ENCODE data around the gene PRDX6.
A peak's percentile ranks its signal among the peaks of the same experiment; 100 is the strongest.
"Not testable (repeated sequence)": the region's sequence is repeated elsewhere in the genome, so short reads cannot be mapped to it uniquely, and the experiment has no call there.

The PRDX6 gene, protein sequence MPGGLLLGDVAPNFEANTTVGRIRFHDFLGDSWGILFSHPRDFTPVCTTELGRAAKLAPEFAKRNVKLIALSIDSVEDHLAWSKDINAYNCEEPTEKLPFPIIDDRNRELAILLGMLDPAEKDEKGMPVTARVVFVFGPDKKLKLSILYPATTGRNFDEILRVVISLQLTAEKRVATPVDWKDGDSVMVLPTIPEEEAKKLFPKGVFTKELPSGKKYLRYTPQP

DNA sequence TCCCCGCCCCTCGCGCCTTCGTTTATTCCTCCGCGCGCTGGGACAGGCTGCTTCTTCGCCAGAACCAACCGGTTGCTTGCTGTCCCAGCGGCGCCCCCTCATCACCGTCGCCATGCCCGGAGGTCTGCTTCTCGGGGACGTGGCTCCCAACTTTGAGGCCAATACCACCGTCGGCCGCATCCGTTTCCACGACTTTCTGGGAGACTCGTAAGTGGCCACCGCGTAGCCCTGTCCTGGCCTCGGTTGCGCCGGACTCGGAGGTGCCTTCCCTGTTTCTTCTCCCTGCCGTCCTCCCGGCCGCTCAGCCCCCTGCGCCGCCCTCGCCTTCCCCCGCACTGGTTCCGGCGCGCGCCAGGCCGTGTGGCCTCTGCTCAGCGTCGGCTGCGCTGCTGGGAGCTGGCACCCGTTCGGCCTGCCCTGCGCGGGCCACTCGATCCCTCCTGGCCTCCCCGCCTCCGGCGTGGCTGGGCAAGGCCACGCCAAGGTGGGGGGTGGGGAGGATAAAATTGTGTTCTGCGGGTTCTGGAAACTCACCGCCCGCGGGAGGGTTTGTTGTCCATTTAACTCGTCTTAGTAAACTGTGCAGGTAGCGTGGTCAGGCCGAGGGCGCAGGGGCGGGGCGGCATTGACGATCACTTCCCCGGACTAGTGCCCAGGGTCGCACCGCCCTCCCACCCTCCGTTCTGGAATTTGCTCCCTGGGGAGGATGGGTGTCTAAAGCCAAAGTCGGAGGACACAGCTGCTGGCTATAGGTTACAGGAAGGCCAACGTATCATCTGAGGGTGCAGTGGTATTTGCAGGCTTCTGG, at the start of gene PRDX6:
Gene PRDX6 (plus strand): TSS at position 50 of the 808 bp plus-strand sequence. CDS start 63 bp downstream, at position 113.
- DNase-seq (ENCODE audit: low read depth) = no peak

- DNase-seq (ENCODE audit: low read depth) = peak; percentile 34
Observed at GRCh38 chr1:173429471-173430402, 47.4 kb upstream of the PRDX6 start.

GRCh38 chr1:173430677-173431303, 46.3 kb upstream of the PRDX6 start:
- no peak for DNase-seq (ENCODE audit: low read depth)

DNA sequence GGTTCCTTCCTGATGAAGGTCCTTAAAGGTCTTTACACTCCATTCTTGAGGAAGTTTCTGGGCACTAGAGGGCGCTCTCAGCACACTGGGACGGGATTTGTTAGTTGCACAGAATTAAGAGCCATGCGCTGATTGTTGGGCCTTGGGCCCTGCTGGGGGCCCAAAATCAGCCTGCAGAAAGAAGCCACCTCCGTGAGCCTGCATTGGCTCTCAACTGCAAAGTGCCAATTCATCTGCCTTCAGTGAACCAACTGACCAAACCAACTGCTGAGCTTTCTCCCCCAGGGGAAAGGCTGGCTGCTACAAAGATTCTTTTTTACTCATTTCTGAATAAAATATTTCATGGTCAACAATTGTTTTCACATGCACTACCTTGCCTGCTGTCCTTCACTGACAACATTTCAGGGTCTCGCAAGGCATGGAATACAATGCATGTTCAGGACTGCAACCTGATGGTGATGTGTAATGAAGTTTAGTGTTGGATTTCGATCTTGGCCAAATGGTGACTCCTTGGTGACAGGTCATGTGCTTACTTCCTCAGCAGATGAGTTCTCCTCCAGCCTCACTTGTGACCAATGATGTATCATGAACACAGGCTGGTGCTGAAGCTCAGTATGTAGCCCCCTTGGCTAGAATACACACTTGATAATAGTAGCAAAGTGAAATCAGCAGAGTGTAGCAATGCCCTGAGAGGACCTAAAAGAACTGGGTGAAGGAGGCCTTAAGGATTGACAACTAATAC, 45.7 kb upstream of the PRDX6 start:
- peak; percentile 77 for DNase-seq (ENCODE audit: low read depth)

DNA sequence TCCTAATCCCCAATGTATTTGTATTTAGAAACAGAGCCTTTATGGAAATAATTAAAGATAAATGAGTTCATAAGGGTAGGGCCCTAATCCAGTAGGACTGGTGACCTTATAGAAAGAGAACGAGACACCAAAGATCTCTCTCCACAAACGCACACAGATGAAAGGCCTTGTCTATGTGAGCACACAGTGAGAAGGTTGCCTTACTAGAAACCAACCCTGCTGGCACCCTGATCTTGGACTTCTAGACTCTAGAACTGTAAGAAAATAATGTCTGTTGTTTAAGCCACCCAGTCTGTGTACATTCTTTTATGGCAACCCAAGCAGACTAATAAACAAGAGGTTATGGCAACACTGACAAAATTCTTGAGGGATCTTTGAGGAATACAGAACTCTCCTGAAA, 44.8 kb upstream of the PRDX6 start:
- no peak for DNase-seq (ENCODE audit: low read depth)

- DNase-seq (ENCODE audit: low read depth) = no peak
Observed at GRCh38 chr1:173433751-173434326, 43.3 kb upstream of the PRDX6 start.

DNA sequence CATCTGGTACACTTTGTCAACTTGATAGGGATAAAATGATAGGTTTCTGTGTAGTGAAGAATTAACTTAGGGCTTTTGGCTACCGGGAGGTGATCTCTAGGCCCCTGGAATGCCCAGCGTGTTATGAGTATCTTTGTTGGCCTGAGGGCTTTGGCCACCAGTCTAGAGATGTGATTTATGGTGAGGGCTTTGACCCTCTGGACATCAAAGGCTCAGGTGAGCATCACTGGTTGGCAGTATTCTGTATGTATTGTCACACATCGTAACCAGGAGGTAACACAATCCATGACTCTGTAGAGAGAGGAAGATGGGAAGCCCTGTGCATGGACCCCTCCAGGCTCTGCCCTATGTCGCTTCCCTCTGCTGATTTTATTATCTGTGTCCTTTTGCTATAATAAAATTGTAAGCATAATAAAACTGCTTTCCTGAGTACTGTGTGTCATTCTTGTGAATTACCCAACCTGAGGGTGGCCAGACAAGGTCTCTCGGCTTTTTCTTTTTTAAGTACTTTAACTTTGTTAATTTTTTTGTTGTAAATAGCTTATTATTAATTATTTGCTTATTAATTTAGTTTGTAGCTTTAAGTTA, 40.2 kb upstream of the PRDX6 start:
- DNase-seq (ENCODE audit: low read depth) = no peak

DNA sequence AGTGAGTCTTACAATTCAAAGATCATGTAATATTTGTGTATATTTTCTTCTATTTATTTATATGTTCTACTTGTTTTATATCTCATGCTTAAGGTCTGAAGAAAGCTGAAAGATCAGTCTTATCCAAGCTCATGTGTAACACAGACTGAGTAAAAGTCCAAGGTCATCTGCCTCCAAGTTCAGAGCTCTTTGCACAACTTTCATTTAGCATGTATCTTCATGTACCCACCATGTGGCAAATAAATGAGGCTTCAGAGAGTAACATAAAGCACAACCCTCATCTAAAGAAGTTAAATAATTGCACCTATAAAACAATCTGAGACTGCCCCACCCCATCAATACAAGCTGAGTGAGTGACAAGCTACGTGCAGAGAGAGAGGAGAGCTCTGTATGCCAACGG, 38.5 kb upstream of the PRDX6 start:
- DNase-seq (ENCODE audit: low read depth) = no peak

- DNase-seq (ENCODE audit: low read depth) = no peak
Observed at GRCh38 chr1:173440430-173440829, 36.7 kb upstream of the PRDX6 start.

GRCh38 chr1:173444757-173445156, 32.4 kb upstream of the PRDX6 start:
- DNase-seq (ENCODE audit: low read depth) = no peak

DNA sequence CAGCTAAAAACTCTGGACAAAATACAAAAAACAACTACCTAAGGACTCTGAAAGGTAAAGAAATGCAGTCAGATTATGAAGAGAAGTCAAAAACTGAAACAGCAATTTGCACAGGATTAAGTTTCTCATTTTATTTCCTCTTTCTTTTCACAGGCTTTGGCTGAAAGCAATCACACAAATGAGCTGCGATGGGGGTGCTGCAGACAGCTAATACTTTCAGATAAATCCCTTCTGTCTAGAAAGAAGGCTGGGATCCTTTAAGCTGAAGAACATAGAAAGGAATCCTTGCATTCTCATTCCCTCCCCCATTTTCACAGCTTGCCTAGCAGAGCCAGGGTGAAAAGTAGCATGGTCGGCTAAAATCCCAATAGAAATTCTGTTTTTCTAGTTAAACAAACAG, 32.0 kb upstream of the PRDX6 start:
- no peak for DNase-seq (ENCODE audit: low read depth)

- no peak for DNase-seq (ENCODE audit: low read depth)
Observed at GRCh38 chr1:173445656-173446055, 31.5 kb upstream of the PRDX6 start.

DNA sequence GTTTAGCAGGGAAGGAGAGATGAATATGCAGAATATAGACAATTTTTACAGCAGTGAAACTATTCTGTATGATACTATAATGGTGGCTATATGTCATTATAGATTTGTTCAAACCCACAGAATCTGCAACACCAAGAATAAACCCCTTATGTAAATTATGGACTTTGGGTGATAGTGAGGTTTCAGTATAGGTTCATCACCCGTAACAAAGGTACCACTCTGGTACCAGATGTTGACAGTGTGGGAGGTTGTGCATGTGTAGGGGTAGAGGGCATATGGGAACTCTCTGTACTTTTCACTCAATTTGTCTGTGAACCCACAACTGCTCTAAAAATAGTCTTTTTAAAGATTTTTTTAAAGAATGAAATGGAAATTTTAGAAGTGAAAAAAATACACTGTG, 29.9 kb upstream of the PRDX6 start:
- no peak for DNase-seq (ENCODE audit: low read depth)

DNA sequence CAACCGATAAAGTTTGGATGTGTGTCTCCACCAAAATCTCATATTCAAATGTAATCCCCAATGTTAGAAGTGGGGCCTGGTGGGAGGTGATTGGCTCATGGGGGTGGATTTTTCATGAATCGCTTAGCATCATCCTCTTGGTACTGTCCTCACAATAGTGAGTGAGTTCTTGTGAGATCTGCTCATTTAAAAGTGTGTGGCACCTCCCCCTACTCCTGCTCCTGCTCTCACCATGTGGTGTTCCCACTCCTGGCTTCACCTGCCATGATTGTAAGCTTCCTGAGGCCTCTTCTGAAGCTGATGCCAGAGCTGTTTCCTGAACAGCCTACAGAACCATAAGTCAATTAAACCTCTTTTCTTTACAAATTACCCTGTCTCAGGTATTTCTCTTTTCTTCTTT, 28.2 kb upstream of the PRDX6 start:
- no peak for DNase-seq (ENCODE audit: low read depth)

DNA sequence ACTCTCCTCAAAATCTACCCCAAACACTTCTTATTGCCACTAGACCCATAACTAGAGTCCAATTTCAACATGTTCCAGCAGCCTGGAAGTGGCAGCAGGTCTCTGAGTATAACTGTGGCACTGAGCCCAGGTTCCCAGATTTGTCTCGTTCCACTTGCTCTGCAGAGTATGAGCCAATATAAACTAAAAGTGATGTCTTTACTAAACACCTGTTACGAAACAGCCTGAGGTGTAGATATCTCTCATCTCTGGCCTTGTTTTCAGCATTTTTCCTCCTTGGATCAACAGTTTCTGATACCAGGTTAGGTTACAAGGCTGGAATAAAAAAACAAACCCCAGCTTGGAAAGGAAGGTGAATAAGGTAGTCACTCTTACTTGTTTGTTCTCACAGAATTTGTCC, 25.2 kb upstream of the PRDX6 start:
- no peak for DNase-seq (ENCODE audit: low read depth)

GRCh38 chr1:173453982-173454381, 23.2 kb upstream of the PRDX6 start:
- DNase-seq (ENCODE audit: low read depth) = no peak

GRCh38 chr1:173454966-173455524, 22.1 kb upstream of the PRDX6 start:
- no peak for DNase-seq (ENCODE audit: low read depth)

- DNase-seq (ENCODE audit: low read depth) = no peak
Observed at GRCh38 chr1:173459885-173460284, 17.2 kb upstream of the PRDX6 start.

- DNase-seq (ENCODE audit: low read depth) = not testable (repeated sequence)
Observed at GRCh38 chr1:173462666-173463065, 14.5 kb upstream of the PRDX6 start.

DNA sequence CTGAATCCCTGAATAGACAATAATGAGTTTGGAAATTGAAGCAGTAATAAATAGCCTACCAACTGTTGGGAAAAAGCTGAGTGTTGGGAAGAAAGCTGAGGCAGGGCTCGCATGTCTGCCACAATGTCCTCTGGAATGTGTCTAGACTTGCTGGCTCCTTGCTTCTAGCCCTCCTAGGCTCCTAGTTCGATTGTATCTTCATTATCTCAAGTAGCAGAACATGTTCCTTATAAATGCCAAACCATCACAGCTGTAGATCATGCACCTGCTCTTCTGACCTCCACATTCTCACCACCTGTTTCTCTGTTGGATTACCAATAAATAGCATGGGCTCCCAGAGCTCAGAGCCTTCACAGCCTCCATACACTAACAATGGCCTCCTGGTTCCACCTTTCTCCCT, 12.9 kb upstream of the PRDX6 start:
- DNase-seq (ENCODE audit: low read depth) = not testable (repeated sequence)

Data from activated T-helper 9 cell treated with anti-CD3 and anti-CD28 coated beads, Interleukin-2, amount 50 U/mL, for 16 hours (primary cell).